NCI-H2171 (cell line): ENCODE results near the gene ANO8.

Source experiments
- DNase-seq: peaks from one replicate; lab custom pipeline; 2025; lab: John Stamatoyannopoulos, UW

Gene ANO8

DNA sequence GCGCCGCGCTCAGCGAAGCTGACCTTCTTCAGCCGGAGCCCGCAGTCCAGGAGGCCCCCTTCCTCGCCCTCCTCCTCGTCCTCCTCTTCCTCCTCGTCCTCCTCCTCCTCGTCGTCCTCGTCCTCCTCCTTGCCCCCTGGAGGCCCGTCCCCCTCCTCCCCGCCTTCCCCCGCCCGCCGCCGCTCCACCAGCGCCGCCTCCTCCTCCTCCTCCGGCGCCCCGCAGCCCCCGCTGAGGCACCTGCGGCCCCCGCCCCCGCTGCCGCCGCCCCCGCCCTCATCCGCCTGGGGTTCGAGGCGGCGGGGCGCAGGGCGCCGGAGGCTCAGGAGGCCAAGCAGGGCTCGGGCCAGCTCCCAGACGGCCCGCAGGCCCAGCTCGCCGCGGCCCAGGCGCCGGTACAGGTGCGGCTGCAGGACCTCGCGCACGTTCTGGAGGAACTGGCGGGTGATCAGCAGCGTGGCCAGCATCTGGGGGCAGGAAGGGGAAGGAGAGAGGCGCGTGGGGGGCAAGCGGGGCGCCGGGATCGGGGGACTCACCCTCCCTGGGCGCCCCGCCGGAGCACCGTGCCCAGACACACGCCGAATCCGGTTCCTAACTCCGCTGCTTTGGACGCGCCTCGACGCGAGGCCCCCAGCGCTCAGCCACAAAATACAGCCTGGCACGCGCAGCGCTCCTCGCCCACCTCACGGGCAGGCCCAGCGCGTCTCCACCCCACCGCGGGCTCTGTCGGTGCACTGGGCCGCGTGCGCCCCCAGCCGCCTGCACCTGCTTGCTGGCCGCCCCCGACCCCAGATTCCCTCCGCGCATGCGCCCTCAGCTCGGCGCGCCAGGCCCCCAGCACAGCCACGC, 5.9 kb downstream of the ANO8 start:
- DNase-seq = no peak

DNA sequence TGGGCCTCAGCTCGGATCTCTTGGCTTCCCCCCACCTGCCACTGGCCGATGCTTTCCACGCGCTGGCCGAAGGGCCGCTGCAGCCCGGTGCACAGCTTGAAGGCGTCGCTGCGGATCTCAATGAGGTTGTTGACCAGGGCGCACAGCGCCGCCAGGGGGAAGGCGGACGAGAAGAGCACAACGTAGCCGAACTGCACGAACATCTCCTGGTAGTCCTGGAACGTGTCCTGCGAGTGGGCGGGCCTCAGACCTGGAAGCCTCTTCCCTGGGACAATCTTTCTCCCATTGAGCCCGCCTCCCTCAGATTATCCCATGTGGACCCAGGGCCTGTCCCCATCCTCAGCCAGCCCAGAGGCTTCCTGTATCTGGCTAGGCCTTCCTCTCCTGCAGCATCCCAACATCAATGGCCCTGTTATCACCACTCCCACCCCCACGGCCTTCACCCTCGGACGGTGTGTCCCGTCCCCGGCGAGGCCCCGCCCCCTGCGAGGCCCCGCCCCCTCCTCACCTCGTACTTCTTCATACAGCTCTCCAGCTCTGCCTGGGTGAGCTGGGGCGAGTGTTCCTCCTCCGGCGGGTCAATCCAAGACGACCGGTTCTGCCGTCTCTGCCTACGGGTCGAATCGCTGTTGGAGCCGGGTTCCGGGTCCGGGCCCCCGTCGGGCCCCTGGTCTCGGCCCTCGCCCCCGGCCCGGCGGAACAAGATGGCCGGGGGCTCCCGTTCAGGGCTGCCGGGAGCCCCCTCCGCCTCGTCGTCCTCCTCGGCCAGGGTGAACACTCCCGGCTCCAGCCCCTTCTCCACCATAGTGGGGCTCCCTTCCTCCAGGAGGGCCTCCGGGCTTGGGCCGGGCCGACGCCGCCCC, 6.8 kb downstream of the ANO8 start:
- DNase-seq = no peak

- no peak for DNase-seq
Measured at GRCh38 chr19:17327068-17327653, 7.5 kb downstream of the ANO8 start.

DNA sequence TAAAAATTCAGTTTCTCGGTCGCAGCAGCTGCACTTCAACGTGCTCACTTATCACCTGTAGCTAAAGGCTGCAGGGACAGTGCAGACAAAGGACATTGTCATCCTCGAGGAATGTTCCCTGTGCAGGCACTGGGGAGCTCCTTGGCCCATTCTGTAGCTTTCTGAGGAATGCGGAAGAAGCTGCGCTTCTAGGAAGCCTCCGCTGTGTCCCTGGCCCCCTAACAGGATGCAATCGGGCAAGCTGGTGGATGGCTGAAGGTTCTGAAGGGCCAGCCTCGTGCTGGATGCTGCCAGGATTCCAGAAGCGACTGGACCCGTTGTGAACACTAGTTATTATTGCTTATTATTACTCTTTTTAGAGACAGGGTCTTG, 8.1 kb downstream of the ANO8 start:
- DNase-seq = no peak

DNA sequence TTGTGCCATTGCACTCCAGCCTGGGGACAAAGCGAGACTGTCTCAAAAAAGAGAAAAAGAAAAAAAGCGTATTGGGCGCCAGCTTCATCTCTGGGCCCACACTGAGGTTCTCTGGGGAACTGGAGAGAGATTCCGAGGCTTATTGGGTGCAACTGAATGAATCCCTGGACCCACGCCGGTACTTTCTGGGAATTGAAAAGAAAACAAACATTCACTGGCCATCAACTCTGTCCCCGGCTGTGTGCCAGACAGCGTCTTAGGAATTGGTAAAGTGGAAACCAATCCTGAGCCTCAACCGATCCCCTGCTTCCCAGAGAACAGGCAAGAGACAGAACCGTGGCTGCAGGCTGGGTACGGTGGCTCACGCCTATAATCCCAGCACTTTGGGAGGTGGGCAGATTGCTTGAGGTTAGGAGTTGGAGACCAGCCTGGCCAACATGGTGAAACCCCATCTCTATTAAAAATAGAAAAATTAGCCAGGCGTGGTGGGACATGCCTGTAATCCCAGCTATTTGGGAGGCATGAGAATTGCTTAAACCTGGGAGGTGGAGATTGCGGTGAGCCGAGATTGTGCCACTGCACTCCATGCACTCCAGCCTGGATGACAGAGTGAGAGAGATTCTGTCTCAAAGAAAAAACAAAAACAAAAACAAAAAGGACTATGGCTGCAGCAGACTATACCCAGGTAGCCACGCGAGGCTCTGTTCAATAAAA, 8.6 kb downstream of the ANO8 start:
- DNase-seq = no peak

- DNase-seq = no peak
Measured at GRCh38 chr19:17325133-17325532, 9.5 kb downstream of the ANO8 start.

GRCh38 chr19:17324357-17325114, 10.1 kb downstream of the ANO8 start:
- DNase-seq = no peak

DNA sequence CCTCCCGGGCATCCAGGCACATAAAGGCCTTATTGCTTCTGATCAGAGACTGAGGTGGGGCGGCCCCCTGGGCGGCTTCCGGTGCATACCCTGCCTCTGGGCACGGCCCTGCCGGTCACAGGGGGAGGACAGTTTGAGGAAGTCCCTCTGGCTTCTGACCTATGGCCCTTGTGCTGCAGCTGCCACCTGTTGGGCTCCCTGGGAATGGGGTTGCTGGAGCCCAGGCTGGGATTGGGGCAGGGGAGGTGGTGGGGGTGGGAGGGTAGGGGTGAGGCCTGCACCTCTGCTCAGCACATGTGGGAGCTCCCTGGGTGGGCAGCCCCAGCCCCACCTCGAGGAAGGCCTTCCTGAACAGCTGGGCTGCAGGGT, 10.7 kb downstream of the ANO8 start:
- DNase-seq = no peak

DNA sequence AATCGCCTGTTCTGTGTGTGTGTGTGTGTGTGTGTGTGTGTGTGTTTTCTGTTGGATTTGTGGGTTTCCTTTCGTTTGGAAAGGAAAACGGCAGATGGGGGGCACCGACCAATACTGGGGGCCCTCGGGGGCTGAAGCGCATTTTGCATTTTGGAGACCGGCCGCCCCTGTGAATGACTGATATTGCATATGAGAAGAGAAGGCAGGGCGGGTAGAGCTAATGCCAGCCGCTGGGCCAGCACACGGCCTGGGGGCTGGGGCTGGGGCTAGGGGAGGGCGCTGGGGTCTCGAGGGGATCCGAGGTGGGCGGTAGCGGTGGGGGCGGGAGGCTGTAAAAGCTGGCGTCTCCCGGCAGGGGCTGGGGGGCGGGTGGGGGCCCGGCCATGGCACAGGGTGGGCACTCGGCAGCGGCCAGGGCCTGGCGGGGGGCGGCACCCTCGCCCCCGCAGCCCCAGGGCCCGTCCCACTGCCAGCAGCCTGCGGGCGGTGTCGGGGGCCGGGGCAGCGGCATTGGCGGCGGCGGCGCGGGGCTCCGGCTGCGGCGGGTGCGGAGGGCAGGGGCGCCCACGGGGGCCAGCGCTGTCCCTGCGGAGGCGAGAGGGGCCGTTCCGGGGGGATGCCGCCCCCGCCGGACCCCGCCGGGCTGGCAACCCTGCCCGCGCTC, 11.2 kb downstream of the ANO8 start:
- no peak for DNase-seq

- DNase-seq = no peak
Measured at GRCh38 chr19:17322854-17323253, 11.8 kb downstream of the ANO8 start.

GRCh38 chr19:17321655-17322489, 12.8 kb downstream of the ANO8 start:
- DNase-seq = no peak

- DNase-seq = no peak
Measured at GRCh38 chr19:17320435-17320834, 14.2 kb downstream of the ANO8 start.

- DNase-seq = no peak
Measured at GRCh38 chr19:17319473-17320238, 15.0 kb downstream of the ANO8 start.

DNA sequence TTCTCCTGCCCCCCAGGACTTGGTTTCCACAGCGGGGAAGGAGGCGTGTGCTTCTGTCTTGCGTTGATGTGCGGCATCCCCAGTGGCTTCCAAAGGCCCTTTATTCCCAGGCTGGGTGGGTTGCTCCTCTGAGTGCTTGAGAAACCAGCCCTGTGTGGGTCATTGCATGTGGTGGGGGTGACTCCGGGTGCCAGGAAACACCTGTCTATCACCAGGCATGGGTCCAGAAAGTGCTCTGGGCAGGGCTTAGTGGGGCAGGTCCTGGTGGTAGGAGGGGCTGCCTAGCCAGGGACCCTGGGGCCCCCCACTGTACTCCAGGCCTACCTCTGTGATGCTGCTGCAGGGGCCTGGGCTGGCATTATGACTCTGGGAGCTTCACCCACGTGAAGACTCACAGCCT, 15.7 kb downstream of the ANO8 start:
- DNase-seq = no peak

DNA sequence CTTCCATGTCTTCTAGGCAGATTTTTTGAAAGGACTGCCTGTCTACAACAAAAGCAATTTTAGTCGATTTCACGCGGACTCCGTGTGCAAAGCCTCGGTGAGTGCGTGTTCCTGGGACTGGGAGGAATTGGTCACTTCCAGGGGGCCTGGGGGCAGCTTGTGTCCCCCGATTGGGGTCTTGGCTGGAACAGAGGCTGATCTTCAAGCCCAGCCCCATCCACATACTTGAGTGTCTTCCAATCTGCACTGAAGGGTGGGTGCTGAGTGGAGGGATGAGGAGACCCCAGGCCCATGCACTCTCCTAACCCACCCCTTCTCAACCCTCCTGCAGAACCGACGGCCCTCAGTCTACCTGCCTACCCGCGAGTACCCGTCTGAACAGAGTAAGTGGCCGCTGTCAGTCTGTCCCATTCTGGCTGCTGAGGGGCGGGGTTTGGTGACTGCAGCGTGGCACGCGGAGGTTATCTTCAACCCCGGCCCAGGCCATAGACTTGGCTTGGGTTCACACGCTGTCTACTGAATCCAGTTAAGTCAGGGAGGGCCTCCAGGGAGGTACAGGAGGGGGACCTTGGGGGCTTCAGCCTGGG, 20.6 kb downstream of the ANO8 start:
- DNase-seq = no peak

- no peak for DNase-seq
Measured at GRCh38 chr19:17312189-17313113, 22.2 kb downstream of the ANO8 start.

DNA sequence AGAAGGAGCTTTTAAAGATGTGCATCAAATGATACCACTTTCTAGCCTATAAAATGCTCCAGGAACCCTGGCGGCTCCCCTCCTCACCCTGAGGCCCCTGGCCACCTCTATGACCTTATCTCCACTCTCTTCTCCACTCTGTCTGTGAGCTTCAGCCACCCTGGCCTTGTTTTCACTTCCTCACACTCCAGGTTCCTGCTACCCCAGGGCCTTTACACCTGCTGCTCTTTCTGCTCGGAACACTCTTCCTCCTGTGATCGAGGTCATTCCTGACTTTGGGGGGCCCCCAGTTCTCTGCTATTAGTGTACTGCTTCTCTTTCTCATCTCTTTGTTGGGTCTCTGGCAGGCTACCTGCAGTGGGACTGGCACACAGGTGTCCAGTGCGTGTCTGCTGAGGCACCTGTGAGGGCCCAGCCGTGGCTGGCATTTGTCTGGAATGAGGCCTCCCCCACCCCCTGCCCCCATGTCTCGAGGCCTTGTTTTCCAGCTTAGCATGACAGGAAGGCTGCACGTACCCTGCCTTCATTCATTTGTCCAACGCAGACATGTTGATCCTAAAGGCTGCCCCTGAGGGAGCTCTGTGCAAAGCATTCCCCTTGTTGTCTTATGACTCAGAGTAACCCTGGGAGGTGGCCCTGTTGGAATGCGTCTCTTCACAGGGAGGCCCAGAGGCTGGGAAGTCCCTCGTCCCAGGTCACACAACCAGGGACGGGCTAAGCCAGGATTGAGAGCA, 23.0 kb downstream of the ANO8 start:
- no peak for DNase-seq
